ENCODE measurements around the gene MOB3B.
A peak's percentile ranks its signal among the peaks of the same experiment; 100 is the strongest.

The MOB3B gene

DNA sequence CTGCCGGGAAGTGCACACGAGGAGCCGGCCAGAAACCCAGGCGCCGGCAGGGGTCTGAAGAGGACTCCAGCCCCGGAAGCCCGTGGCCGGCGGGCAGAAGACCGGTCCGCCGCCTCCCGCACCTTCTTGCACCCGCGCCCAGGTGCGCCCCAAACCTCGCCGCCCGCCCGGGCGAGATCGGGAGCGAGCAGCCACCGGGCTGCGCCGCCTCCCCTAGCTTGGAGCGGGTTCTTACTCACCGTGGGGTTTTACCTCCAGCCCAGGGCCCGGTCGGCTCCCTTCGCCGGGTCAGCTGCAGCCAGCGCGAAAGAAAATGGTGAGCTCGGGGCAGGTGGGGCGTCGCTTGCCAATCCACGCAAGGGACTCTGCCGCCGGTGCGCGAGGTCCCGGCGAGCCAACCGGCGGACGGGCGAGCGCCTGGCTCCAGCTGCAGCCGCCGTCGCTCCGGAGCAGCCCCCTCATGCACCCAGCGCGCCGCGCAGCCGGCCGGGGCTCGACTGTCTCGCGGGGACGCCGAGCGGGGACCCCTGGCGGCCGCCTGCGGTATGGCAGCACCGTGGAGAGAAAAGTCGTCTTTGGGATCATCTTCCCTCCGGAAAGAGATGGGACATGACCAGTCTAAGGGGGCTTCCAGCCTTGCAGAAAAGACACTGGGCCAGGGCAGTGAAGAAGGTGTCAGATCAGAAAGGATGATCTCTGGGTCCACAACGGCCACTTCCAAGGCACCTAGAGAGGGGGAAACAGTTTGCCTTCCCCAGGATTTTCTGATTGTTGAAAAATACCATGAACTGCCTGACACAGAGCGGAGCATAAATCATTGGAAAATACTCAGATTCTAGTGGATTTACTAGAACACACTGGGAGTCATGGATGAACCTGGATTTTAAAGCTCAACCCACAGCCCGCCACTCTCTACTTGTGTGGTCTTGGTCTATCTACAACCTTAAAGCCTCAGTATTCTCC is at the start of gene MOB3B:
Gene MOB3B (minus strand): TSS at position 499 of the 963 bp plus-strand sequence. CDS start 74,264 bp downstream, outside the sequence.
- peak; percentile 86 for DNase-seq (ENCODE audit: low spot score)

DNA sequence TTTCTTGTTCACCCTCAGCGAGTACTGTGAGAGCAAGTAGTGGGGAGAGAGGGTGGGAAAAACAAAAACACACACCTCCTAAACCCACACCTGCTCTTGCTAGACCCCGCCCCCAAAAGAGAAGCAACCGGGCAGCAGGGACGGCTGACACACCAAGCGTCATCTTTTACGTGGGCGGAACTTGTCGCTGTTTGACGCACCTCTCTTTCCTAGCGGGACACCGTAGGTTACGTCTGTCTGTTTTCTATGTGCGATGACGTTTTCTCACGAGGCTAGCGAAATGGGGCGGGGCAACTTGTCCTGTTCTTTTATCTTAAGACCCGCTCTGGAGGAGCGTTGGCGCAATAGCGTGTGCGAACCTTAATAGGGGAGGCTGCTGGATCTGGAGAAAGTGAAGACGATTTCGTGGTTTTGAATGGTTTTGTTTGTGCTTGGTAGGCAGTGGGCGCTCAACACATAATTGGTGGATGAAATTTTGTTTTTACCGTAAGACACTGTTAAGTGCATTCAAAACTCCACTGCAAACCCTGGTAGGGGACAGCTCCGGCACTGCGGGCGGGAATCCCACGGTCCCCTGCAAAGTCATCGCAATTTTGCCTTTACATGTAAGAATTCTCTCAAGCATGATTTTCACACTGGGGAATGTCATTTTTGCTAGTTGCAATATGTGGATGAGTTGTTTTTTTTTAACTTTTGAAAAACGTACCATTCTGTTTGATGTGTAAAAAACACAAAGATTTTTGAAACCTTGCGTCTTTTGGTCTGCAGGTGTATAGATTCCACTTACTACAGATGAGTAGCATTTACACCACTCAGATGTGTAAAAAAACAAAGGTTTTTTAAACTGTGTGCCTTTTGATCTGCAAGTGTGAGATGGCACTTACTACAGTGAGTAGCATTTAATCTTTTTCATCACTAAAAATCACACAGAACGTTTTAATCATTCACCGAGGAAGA is 44.3 kb upstream of the MOB3B start:
- peak; percentile 99 for DNase-seq (ENCODE audit: low spot score)

DNA sequence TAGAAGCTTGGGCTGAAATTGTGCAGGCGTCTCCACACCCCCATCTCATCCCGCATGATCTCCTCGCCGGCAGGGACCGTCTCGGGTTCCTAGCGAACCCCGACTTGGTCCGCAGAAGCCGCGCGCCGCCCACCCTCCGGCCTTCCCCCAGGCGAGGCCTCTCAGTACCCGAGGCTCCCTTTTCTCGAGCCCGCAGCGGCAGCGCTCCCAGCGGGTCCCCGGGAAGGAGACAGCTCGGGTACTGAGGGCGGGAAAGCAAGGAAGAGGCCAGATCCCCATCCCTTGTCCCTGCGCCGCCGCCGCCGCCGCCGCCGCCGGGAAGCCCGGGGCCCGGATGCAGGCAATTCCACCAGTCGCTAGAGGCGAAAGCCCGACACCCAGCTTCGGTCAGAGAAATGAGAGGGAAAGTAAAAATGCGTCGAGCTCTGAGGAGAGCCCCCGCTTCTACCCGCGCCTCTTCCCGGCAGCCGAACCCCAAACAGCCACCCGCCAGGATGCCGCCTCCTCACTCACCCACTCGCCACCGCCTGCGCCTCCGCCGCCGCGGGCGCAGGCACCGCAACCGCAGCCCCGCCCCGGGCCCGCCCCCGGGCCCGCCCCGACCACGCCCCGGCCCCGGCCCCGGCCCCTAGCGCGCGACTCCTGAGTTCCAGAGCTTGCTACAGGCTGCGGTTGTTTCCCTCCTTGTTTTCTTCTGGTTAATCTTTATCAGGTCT is 43.5 kb upstream of the MOB3B start, which contains the start of gene C9orf72:
Gene C9orf72 (minus strand): TSS at position 564 of the 716 bp plus-strand sequence. CDS start 6,361 bp downstream, outside the sequence.
- peak; percentile 89 for DNase-seq (ENCODE audit: low spot score)

DNA sequence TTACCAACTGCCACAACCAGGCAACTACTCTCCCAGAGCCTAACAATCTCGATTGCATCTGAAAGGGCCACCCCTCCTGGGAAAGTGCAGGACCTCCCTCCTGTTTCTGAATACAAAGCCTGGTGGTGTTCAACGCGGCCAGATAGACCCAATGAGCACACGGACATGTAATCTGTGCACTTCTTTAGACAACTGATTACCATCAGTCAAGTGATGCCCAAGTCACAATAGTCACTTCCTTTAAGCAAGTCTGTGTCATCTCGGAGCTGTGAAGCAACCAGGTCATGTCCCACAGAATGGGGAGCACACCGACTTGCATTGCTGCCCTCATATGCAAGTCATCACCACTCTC is 42.9 kb upstream of the MOB3B start:
- DNase-seq (ENCODE audit: low spot score) = peak; percentile 81

DNA sequence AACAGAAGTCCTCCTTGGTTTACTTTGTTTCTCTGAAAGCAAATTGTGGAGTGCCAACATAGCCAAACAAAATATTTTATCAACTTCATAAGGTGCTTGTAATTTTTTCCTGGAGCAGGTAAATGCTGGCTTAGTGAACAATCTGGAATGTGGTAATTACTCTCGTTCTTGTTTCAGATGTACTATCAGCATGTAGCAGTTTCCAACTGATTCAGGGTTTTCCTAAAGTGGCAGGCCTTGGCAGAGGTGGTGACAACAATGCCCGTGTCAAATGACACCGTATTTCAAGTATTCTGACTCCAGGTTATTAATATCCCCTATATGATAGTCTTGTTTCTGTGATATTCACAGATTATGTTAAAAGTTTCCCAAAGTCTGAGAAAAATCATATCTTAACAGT is 42.4 kb upstream of the MOB3B start:
- DNase-seq (ENCODE audit: low spot score) = no peak

DNA sequence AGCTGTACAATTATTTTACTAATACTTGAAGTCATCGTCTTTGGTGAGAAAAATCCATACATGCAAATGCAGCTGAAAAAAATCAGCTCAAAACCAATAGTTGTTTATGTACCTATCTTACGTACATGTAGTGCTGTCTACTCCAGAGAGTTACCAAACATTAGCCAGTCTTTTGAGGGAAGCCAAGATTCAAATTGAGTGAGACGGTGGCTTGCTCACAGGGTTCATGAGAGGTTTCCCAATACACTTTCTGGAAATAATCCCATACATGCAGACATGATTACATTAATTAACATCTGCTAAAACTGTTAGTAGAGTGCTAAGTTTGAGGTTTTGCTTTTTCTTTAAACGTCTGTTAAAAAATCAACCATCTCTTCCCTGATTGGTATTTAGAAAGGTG is 41.4 kb upstream of the MOB3B start:
- no peak for DNase-seq (ENCODE audit: low spot score)

DNA sequence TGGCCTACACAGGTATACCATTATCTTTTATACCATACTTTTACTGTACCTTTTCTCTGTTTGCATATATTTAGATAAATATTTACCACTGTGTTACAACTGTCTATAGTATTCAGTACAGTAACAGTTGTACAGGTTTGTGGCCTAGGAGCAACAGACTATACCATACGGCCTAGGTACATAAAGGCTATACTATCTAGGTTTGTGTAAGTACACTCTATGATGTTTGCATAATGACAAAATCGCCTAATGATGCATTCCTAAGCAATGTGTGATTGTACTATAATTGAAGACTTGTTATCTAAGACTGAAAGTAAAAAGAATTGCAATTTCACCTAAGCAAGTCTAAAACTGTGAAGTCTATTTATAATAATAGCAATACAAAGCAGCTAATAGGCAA is 39.8 kb upstream of the MOB3B start:
- no peak for DNase-seq (ENCODE audit: low spot score)

DNA sequence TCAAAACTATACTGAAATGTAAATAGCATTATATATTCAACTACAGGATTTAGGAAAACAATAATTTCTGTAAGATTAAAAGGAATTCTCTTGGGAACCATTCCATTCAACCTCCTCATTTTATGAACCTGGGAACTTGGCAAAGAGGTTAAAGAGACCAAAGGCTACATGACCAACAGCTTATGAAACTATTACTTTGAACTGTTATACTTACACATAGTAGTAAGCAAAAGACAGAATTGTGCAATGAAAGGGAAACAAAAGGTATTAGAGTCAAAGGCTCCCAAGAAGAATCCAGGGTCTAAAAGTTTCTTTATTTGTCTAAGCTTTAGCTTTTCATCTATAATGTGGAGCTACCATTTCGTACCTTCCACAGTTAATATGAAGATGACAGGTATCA is 36.5 kb upstream of the MOB3B start:
- no peak for DNase-seq (ENCODE audit: low spot score)

DNA sequence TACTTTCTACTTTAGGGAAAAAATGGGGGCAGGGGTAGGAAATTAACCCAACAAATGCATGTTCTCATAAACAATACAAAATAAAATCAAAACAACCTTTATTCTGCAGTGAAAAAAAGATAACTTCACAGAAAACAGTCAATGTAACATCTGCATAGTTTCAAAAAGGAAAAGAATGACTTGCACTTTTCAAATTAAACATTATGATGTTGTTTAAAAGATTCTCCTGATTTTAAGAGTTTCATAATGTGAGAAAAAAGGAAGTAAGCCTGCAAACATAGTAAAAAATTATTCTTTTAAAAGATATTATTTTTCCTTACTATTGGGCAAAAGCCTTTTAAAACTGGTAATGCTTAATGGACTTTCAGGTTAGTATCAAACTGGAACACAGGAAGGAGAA is 36.1 kb upstream of the MOB3B start:
- no peak for DNase-seq (ENCODE audit: low spot score)

DNA sequence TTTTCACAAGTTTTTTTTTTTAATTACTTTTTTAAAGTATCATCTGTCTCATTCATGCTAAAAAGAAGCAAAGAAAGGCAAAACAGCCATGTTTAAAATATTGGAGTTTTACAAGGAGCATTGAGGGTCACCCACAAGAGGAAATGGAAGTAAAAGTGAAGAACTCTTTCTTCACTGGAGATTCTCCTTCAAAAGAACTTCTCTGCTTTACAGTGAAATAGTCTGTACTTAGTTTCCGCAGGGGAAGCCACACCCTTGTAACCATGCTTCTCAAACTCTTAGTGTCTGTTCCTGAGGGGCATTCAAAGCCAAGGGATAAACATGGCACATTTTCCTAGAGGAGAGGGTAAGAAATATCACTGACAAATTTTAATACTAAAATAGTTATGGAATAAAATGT is 35.1 kb upstream of the MOB3B start:
- DNase-seq (ENCODE audit: low spot score) = no peak

DNA sequence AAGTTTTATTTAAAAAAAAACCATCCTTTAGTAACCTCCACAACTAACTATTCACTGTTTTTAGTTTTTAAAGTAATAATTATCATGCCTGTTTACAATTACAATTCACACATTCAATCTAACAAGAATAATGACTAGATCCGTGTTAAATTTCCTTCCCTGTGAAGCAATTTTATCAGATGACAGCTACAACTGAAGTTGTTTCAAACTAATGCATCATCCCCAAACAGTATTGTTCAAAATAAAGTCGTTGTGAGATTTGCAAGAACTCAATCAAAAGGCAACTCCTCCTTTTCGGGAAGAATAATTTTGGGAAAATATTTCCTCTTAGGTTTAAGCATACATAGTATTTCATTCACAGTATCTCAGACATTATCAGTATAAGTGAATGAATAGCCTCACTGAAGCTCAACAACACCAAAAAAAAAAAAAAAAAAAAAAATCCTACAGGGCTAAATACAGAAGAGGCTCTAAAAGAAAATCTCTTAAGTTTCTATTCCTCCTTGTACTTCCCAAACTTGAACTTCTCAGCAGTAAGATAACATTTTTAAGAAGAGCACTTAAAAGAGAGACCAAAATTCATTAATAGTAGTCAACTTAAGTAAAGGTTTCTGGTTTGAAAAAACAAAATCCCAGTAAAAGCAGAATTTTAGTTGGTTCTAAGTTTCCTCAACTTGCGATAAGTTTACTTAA is 34.3 kb upstream of the MOB3B start:
- DNase-seq (ENCODE audit: low spot score) = no peak

DNA sequence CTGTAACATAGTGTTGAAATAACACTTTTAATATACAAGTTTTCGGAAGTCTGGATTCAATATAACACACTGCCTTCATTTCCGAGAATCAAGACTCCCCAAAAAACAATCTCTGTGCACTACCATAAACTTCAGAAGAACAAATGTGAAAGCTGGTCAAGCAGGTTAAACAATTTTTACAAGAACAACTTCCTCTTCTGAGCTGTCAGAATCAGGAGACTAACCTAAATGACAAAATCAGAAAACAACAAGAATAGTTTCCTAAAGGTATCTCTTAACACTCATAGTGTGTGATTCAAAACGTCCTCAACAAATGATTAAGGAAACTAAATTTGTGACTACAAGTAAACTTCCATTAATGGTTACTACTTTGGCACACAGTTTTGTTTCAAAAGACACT is 32.1 kb upstream of the MOB3B start:
- DNase-seq (ENCODE audit: low spot score) = no peak

DNA sequence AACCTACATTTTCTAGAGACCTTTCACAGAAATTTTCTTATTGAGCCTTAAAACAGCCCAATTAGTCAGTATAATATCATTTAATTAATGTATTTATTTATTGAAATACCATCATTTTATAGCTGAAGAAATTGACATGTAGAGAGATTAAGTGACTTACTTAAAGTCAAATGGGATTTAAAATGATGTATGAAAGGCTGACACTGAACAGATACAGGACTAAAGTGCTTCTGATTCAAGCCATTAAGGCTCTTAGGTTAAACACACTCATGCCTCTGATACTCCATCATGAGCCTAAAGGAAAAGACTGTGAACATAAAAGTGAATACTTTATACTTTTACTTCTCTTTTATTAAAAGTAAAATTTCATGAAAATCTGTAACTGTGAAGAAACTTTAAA is 30.8 kb upstream of the MOB3B start:
- DNase-seq (ENCODE audit: low spot score) = no peak

DNA sequence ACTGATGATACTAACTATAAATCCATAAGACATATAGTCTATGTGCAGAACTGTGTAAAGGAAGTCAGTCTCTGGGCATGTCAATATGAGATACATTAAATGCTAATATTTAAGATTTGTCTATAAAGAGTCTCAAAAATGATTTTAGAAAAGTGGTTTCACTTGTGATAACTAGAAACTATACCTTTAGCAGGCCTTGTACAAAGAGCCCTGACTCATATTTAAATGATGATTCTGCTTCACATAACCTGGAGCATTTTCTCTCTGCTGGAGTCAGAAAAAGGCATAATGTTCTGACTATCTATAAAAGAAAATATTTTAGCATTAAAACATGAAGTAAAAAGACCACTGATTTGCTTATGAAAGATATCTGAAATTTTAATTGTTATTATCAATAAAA is 28.7 kb upstream of the MOB3B start:
- no peak for DNase-seq (ENCODE audit: low spot score)

DNA sequence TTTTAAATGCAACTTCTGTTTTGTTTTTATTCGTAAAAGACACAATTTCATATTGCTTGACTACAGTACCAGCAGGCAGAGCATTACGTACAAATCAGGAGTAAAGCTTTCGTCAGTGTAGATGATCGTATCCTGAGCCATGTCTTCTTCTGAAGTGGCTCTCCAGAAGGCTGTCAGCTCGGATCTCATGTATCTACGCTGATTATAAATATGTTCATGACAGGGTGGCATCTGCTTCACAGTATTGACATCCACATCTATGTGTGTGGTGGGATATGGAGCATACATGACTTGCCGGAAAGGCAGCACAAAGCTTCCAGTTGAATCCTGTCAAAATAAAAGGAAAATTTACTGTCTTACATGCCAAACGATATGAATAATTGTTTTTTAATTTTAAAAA is 26.9 kb upstream of the MOB3B start:
- no peak for DNase-seq (ENCODE audit: low spot score)

DNA sequence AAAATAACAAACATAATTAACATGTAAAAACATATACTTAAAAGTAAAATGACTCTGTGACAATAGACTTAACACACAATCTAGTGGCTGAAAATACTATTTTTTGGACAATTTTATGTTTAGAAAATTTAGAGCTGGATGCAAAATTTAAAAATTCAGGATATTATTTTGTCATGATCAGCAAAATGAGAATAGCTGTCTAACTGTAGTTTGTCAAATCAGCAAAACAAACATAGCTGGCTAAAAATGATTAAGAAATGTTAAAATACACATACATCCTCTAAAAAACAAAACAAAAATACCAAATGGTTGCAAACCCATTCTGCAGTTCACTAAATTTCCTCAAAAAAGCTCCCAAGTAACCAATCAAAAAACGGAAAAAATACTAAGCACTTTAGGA is 25.1 kb upstream of the MOB3B start:
- no peak for DNase-seq (ENCODE audit: low spot score)

DNA sequence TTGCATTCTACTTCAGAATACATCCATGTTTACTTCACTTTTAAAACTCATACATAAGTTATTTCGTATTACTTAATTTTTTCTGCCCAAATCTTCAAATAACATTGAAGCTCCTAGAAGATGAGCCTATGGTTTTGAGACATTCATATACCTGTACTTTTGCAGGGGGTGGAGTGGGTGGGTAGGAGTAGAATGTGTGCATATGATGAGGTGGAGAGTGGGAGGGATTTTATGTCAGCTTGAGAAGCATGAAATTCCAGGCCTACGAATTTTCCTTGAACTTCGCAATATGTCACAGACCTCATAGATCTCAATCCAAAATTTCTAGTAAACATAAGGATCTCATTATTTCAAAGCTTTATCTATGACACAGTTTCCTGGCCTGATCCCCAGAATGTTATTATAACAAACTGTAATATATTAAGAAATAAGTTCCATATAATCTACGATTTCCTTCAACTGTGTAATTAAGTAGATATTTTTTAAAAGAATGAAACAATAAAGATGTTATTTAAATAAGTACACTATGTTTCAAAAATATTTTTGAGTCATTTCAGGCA is 19.7 kb upstream of the MOB3B start:
- DNase-seq (ENCODE audit: low spot score) = no peak

DNA sequence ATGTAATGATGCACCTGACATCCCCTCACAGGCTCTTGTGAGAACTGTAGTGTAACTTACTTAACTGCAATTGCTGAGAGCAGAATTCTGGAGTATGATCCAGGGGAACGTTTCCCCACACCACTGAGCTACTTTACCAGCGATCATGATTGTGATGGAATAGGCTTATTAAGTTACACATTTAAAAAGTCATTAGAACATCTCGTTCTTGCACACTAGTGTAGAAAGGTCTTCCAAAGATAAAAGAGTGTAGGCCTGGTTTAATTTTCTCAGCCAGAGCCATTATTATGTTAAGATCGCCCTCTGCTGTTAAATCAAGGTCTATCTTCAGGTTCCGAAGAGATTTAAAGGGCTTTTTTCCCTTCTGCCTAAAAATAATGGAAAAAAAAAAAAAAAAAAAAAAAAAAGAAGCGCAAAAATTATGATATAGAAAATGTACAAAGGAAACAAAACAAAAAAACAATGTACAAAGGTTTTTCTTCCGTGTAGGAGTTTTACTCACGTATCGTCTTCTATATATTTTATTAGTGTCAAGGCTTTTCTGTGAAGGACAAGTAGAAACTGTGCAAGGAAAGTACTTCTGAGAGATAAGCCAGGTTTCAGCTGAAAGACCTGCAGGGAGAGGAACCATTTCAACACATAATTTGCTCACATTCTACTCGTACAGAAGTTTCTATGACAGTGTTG is 18.6 kb upstream of the MOB3B start:
- peak; percentile 67 for DNase-seq (ENCODE audit: low spot score)

DNA sequence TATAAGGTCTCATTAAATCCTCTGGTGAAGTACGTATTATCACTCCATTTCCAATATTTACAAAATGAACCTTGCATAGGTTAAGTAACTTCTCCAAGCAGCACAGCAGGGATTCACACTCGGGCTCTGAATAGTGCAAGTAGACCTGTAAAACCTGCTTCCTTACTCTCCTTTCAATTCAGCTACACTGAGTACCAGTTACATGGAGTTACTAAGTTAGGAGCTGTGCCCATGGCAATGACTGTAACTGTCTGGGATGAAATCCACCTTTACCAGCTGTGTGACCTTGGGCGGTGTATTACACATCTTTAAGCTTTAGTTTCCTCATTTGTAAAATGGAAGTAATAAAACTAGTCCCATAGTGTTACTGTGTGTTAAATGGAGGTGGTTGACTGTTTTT is 15.9 kb upstream of the MOB3B start:
- no peak for DNase-seq (ENCODE audit: low spot score)

DNA sequence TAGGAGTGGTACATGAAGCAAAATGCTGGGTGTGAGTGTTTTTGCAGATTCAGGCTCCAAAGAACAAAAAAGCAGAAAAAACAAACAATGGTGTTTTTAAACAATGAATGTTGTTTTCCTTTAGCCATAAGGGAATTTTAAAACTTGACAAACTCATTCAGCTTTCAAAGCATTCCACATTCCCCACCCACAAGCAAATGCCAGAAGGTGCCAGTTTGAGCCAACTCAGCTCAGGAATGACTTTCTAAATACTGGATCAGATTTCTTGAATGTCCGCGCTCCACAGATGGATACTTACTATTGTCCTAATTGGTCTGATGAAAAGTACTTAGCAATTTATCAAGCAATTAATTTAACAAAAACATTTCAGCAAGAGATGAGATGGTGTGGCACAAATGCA is 12.9 kb upstream of the MOB3B start:
- DNase-seq (ENCODE audit: low spot score) = no peak

DNA sequence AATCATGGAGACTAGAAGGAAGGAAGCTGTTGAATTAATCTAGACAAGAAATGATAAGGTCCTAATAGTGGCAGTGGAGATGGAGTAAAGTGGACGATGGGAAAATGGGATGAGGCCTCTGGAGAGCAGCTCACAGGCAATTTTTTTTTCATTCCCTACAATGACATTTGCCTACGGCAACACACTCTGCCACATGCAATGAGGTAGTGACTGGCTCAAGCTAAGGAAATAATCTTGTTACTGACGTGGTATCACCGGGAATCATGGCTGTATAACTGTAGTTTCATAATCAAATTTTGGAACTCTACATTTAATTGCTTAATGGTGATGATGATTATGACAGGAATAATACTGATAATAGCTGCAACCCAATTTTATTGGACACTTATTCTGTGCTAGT is 12.1 kb upstream of the MOB3B start:
- DNase-seq (ENCODE audit: low spot score) = no peak

Data from Ammon's horn (tissue), 1 donor.